ENCODE results near the gene SLC6A19. TPM values are rescaled to one million over a fixed set of nuclear protein-coding genes. Genes with fewer than 3 reads are reported as not detected.

The SLC6A19 gene
- total RNA-seq, 1 donor from 2014 or later, result not detected

GRCh38 chr5:1253456-1254105 is 52.2 kb downstream of the SLC6A19 start:
- DNase-seq (no peak), ATAC-seq (no peak)
- Histone ChIP-seq H3K9me3 (no peaks in the 10 kb centered on the region), H3K27me3 (no peaks in the 10 kb centered on the region), H3K4me1 (no peaks in the 10 kb centered on the region), H3K4me3 (no peak overlapping the region), H3K27ac (no peak overlapping the region), H3K36me3 (no peaks in the 10 kb centered on the region)
- no peak for TF ChIP-seq CTCF (IDR thresholded peaks at IDR 0.05)
- intact Hi-C loops (cut with DNase I), result no loop called here

- intact Hi-C loops (cut with DNase I), result no loop called here
- no peaks in the 10 kb centered on the region for H3K36me3 ChIP-seq
- no peaks in the 10 kb centered on the region for H3K9me3 ChIP-seq
- no peak overlapping the region for H3K4me3 ChIP-seq
- TF ChIP-seq CTCF (IDR thresholded peaks at IDR 0.05), result no peak
- H3K27ac ChIP-seq, result no peak overlapping the region
- H3K27me3 ChIP-seq, result no peaks in the 10 kb centered on the region
- ATAC-seq (no peak), DNase-seq (no peak)
- no peaks in the 10 kb centered on the region for H3K4me1 ChIP-seq
These were observed 52.8 kb downstream of the SLC6A19 start for GRCh38 chr5:1254196-1254595.

- no peaks in the 10 kb centered on the region for H3K27me3 ChIP-seq
- H3K4me3 ChIP-seq, result no peak overlapping the region
- no peak for DNase-seq
- no peaks in the 10 kb centered on the region for H3K36me3 ChIP-seq
- intact Hi-C loops (cut with DNase I), result no loop called here
- H3K4me1 ChIP-seq, result no peaks in the 10 kb centered on the region
- no peaks in the 10 kb centered on the region for H3K9me3 ChIP-seq
- no peak for ATAC-seq
- no peak for TF ChIP-seq CTCF (IDR thresholded peaks at IDR 0.05)
- H3K27ac ChIP-seq, result no peak overlapping the region
These were observed 53.7 kb downstream of the SLC6A19 start for GRCh38 chr5:1255081-1255561.

GRCh38 chr5:1256776-1257175 is 55.4 kb downstream of the SLC6A19 start:
- ATAC-seq (no peak), DNase-seq (no peak)
- intact Hi-C loops (cut with DNase I), result no loop called here
- Histone ChIP-seq H3K36me3 (no peaks in the 10 kb centered on the region), H3K27me3 (no peaks in the 10 kb centered on the region), H3K27ac (no peak overlapping the region), H3K9me3 (no peaks in the 10 kb centered on the region), H3K4me3 (no peak overlapping the region), H3K4me1 (no peaks in the 10 kb centered on the region)
- no peak for TF ChIP-seq CTCF (IDR thresholded peaks at IDR 0.05)

- TF ChIP-seq CTCF (IDR thresholded peaks at IDR 0.05), result no peak
- H3K27me3 ChIP-seq, result no peaks in the 10 kb centered on the region
- H3K4me1 ChIP-seq, result no peaks in the 10 kb centered on the region
- no peak overlapping the region for H3K27ac ChIP-seq
- no peaks in the 10 kb centered on the region for H3K36me3 ChIP-seq
- DNase-seq (no peak), ATAC-seq (no peak)
- no peak overlapping the region for H3K4me3 ChIP-seq
- intact Hi-C loops (cut with DNase I), result no loop called here
- no peaks in the 10 kb centered on the region for H3K9me3 ChIP-seq
These were observed 56.0 kb downstream of the SLC6A19 start for GRCh38 chr5:1257363-1257762.

- Histone ChIP-seq H3K27me3 (no peaks in the 10 kb centered on the region), H3K4me3 (no peak overlapping the region), H3K36me3 (no peaks in the 10 kb centered on the region), H3K9me3 (no peaks in the 10 kb centered on the region), H3K4me1 (no peaks in the 10 kb centered on the region), H3K27ac (no peak overlapping the region)
- intact Hi-C loops (cut with DNase I), result no loop called here
- no peak for ATAC-seq
- no peak for TF ChIP-seq CTCF (IDR thresholded peaks at IDR 0.05)
- DNase-seq, result no peak
These were observed 56.4 kb downstream of the SLC6A19 start for GRCh38 chr5:1257841-1258240.
